GM18868 (cell line): ENCODE measurements around the gene ADH6.
"Not testable (repeated sequence)": the region's sequence is repeated elsewhere in the genome, so short reads cannot be mapped to it uniquely, and the experiment has no call there.

Source experiments
- ATAC-seq: cut with Tn5 transposase; IDR thresholded peaks from one replicate; pipeline ENCODE4 v1.9.1; 2021; ENCODE audit warnings: mild to moderate bottlenecking, moderate library complexity; ENCODE audit not compliant: unreplicated experiment

Gene ADH6

GRCh38 chr4:99200138-99200537 is 18.9 kb downstream of the ADH6 start:
- ATAC-seq = no peak

- ATAC-seq = no peak
Measured at GRCh38 chr4:99190336-99190735, 28.7 kb downstream of the ADH6 start.

GRCh38 chr4:99189900-99190299 is 29.1 kb downstream of the ADH6 start:
- ATAC-seq = not testable (repeated sequence)

- ATAC-seq = no peak
Measured at GRCh38 chr4:99186029-99186428, 33.0 kb downstream of the ADH6 start.

GRCh38 chr4:99185581-99185980 is 33.5 kb downstream of the ADH6 start:
- no peak for ATAC-seq

DNA sequence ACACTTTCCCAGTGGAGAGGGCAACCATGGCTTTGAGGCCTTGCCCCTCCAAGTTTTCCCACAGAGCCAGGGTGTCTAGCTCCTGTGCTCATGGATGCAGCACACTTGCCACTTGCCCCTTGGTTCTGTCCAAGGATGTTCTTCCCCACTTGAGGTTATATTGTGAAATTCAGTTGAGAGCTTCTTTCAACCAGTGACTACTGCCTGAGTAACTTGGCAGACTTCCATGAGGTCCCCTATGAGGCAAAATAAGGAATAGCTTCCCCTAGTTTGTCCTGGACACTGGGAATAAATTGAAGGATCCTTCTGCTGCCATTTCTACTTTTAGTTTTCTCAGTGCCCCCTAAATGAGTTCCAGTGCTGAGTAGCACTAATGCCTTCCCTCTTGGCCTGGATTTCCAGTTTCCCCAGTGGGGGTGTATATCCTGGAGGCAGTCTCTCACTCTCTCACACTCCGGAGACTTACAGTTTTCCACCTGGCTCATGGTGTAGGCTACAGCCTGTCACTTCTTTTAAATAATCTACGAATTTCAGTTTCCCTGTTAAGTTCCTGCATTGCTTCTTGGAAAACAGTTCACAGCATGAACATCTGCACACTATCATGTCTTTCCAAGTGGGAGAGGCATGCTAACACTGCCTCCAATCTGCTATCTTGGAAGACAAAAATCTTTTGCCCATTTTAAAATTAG is 38.5 kb downstream of the ADH6 start:
- ATAC-seq = no peak

DNA sequence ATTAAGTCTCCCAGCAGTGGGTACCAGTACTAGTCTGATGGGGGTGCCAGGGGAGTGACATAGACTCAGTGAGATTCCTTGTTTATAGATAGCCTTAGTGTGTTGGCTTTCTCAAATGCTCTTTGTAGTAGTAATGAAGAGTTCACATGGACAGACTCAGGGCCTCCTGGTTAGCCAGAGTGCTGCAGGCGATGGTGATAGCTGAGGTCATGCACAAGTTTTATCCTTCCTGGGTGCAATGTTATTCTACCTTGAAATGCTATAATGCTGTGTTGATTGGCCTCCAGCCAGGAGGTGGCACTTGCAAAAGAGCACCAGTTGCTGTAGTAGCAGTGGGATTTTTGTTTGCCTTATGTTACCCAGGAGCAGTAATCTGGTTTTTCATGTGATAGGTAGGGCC is 39.4 kb downstream of the ADH6 start:
- no peak for ATAC-seq

DNA sequence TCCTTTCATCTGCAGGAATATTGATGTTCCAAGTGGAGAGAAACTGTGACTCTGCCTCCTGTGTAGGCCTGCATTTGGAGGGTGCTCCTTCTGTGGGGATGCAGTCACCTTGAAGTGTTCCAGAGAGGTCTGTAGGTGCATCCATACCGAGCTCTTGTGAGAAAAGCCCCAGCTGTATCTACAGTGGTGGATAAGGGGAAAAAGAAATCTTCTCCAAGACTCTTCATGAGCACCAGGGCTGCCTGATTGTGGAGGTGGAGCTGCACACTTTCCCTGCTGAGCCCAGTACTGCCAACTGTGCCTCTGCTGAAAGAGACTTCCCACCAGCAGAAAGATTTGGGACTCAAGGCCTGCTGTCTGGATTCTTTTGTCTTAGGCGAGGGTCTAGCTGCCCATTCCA is 39.9 kb downstream of the ADH6 start:
- no peak for ATAC-seq

DNA sequence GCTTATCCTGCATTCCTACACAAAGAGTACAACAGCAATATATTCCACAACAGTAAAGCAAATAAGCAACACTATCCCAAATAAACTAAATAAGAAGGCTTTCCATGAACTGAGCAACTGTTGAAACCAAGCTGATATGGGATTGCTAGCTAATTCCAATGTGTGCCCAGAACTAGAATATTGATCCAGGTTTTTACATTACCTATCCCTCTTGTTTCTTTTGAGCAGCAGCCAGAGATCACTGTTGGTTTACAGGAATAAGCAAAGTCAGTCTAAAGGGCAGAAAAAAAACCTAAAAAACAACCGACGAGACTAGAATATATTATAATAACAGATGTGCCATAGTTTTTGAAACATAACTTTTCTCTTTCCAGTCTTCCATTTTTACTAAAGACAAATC is 52.5 kb downstream of the ADH6 start:
- no peak for ATAC-seq

GRCh38 chr4:99165978-99166377 is 53.1 kb downstream of the ADH6 start:
- no peak for ATAC-seq

GRCh38 chr4:99161373-99162099 is 57.5 kb downstream of the ADH6 start:
- ATAC-seq = no peak

GRCh38 chr4:99159699-99160098 is 59.3 kb downstream of the ADH6 start:
- ATAC-seq = no peak

- ATAC-seq = no peak
Measured at GRCh38 chr4:99157478-99157935, 61.5 kb downstream of the ADH6 start.

GRCh38 chr4:99156992-99157391 is 62.1 kb downstream of the ADH6 start:
- ATAC-seq = no peak

- no peak for ATAC-seq
Measured at GRCh38 chr4:99154658-99155342, 64.2 kb downstream of the ADH6 start.
